HG03520 (cell line): ENCODE results near the gene P2RX6.
A peak's percentile ranks its signal among the peaks of the same experiment; 100 is the strongest.

Source experiments
- ATAC-seq: cut with Tn5 transposase; IDR thresholded peaks from one replicate; pipeline ENCODE4 v1.9.1; 2021; ENCODE audit warnings: mild to moderate bottlenecking, moderate library complexity; ENCODE audit not compliant: unreplicated experiment

P2RX6 gene

GRCh38 chr22:21012446-21013407, 2.2 kb upstream of the P2RX6 start:
- no peak for ATAC-seq

- no peak for ATAC-seq
These were observed 1.2 kb upstream of the P2RX6 start for GRCh38 chr22:21013657-21014201.

- peak; percentile 80 for ATAC-seq
These were observed 701 bp upstream of the P2RX6 start for GRCh38 chr22:21014202-21014725.

- ATAC-seq, result no peak
These were observed 571 bp downstream of the P2RX6 start for GRCh38 chr22:21015466-21016006.

GRCh38 chr22:21016644-21017420, 1.9 kb downstream of the P2RX6 start:
- ATAC-seq, result no peak

- ATAC-seq, result no peak
These were observed 3.3 kb downstream of the P2RX6 start for GRCh38 chr22:21018314-21018713.

GRCh38 chr22:21020802-21021429, 6.0 kb downstream of the P2RX6 start:
- no peak for ATAC-seq

GRCh38 chr22:21022507-21022906, 7.5 kb downstream of the P2RX6 start:
- ATAC-seq, result no peak

GRCh38 chr22:21022955-21023614, 8.1 kb downstream of the P2RX6 start:
- no peak for ATAC-seq

- no peak for ATAC-seq
These were observed 10.3 kb downstream of the P2RX6 start for GRCh38 chr22:21025266-21025665.

- ATAC-seq, result no peak
These were observed 11.1 kb downstream of the P2RX6 start for GRCh38 chr22:21025763-21026755.

GRCh38 chr22:21026783-21027692, 12.1 kb downstream of the P2RX6 start:
- no peak for ATAC-seq

GRCh38 chr22:21028277-21029251, 13.6 kb downstream of the P2RX6 start:
- ATAC-seq, result no peak

- no peak for ATAC-seq
These were observed 14.6 kb downstream of the P2RX6 start for GRCh38 chr22:21029486-21030025.

GRCh38 chr22:21030032-21030431, 15.1 kb downstream of the P2RX6 start:
- no peak for ATAC-seq
